Prostate gland (tissue), 2 donors: ENCODE measurements around the gene EXOC2. TPM values are rescaled to one million over a fixed set of nuclear protein-coding genes. Genes with fewer than 3 reads are reported as not detected.
A peak's percentile ranks its signal among the peaks of the same experiment; 100 is the strongest.
"Not testable (repeated sequence)": the region's sequence is repeated elsewhere in the genome, so short reads cannot be mapped to it uniquely, and the experiment has no call there.

Experiments
- DNase-seq: peaks from one replicate; pipeline ENCODE4 v3.0.0-alpha.2; 2019; ENCODE audit warnings: low spot score
- H3K27ac ChIP-seq, 2 donors: fragments of 200-600 bp; sonication (generic); 2 replicates each; pipeline ENCODE4 v1.5.1; 2017 to 2019
- H3K27me3 ChIP-seq: fragments of 200-600 bp; sonication (generic); replicated peaks from 2 replicates; pipeline ENCODE4 v1.5.1; 2019; ENCODE audit not compliant: insufficient read depth
- H3K36me3 ChIP-seq, 2 donors: fragments of 200-600 bp; sonication (generic); 1 replicate in 1 of 2; 2 replicates in 1 of 2; pipeline versions ENCODE4 v1.5.1 to v1.8.1; 2017 to 2019
- H3K4me1 ChIP-seq: fragments of 200-600 bp; sonication (generic); replicated peaks from 2 replicates; pipeline ENCODE4 v1.5.1; 2019
- H3K4me3 ChIP-seq, 2 donors: fragments of 200-600 bp; sonication (generic); 2 replicates each; pipeline ENCODE4 v1.5.1; 2017 to 2019
- H3K9me3 ChIP-seq: fragments of 200-600 bp; sonication (generic); 2 replicates; pipeline ENCODE4 v1.5.1; 2017
- CTCF ChIP-seq, 4 experiments: fragments of 200-600 bp in 2 of 4; fragments of 450-650 bp in 2 of 4; sonication (generic) in 2 of 4; IDR thresholded peaks; 1 replicate in 3 of 4; 2 replicates in 1 of 4; pipeline ENCODE4 v1.5.1; 2016 to 2019; ENCODE audit warnings: antibody characterized with exemption in 4 of 4, mild to moderate bottlenecking in 2 of 4, moderate library complexity in 2 of 4
- POLR2A ChIP-seq: fragments of 450-650 bp; IDR thresholded peaks from one replicate; pipeline ENCODE4 v1.6.1; 2016; ENCODE audit warnings: antibody characterized with exemption, mild to moderate bottlenecking
- POLR2AphosphoS5 ChIP-seq: sonication (generic); formaldehyde crosslinking; IDR thresholded peaks from one replicate; pipeline ENCODE4 v1.6.1; 2017; ENCODE audit warnings: antibody characterized with exemption
- WGBS: methylation state at CpG from one replicate; pipeline ENCODE4 v1.1.5; 2018; 5-methylcytosine and 5-hydroxymethylcytosine counted together
- intact Hi-C: fragments of 100-400 bp; cut with DNase I; formaldehyde crosslinking; loops from one replicate; pipeline ENCODE4 v1.14.2; 2022
- total RNA-seq, 2 donors: library from RNA; depleted of rRNA; stranded (reverse); fragments of >200 nt; gene quantifications; one replicate each; pipeline ENCODE4 v1.1.0, GENCODE V29; 2016

Gene EXOC2
- total RNA-seq, 2 donors from 2014 or later = 18.2 to 30.8 TPM

DNA sequence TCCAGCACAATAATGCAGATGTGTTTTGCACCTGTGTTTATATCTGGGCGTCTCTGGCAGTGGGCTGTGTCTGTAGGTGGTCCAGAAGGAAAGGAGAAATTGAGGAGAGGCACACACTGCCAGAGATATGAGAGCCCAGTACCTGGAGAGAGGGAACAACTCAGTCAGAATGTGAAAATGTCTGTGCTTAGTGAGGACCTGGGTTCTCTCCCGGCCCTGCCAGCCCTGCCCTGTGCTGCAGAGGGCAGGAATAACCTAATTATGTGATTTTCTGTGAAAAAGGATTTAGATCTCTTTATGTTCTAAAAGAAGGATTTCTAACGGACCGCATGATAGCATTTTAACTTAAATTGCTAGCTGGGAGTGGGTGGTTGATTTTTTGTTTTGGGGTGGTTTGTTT lies 8.3 kb upstream of the EXOC2 start:
- 81% methylated on average over 4 of the region's 4 CpGs for WGBS
- TF ChIP-seq CTCF (IDR thresholded peaks at IDR 0.05) = no peak
- TF ChIP-seq POLR2AphosphoS5 = no peak
- no peak overlapping the region for H3K4me3 ChIP-seq
- intact Hi-C loops = no loop called here
- no peaks in the 10 kb centered on the region for H3K9me3 ChIP-seq
- no peaks in the 10 kb centered on the region for H3K4me1 ChIP-seq
- DNase-seq = no peak
- H3K27ac ChIP-seq = no peak overlapping the region
- H3K27me3 ChIP-seq = no peaks in the 10 kb centered on the region
- no peaks in the 10 kb centered on the region for H3K36me3 ChIP-seq

DNA sequence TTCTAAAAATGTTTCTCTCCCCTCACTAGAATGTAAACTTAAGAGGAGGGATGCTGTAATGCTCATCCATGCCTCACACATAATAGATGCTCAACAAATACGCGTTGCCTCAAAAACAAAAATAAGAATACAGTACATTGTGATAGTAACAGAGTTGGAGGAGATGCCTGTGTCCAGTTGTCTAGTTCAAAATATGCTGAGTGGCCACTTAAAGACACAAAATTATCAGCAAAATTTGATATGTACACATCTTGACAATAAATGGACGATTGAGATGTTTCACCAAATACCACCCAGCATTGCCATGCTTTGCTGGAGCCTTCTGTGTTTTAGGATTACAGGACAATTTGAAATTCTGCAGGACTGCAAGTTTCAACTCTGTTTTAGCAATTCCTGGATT lies 7.6 kb upstream of the EXOC2 start:
- H3K27ac ChIP-seq = no peak overlapping the region
- no peaks in the 10 kb centered on the region for H3K4me1 ChIP-seq
- WGBS = 94% methylated on average over 3 of the region's 3 CpGs

GRCh38 chr6:699319-699718 lies 6.4 kb upstream of the EXOC2 start:
- intact Hi-C loops = no loop called here
- DNase-seq = no peak
- 52% methylated on average over 6 of the region's 6 CpGs for WGBS

More for the DNA sequence above, 7.6 kb upstream of the EXOC2 start:
- Histone ChIP-seq H3K4me3 (no peak overlapping the region), H3K36me3 (no peaks in the 10 kb centered on the region), H3K9me3 (no peaks in the 10 kb centered on the region), H3K27me3 (no peaks in the 10 kb centered on the region)
- intact Hi-C loops = no loop called here
- no peak for DNase-seq
- no peak for TF ChIP-seq POLR2A
- TF ChIP-seq POLR2AphosphoS5 = no peak
- no peak for TF ChIP-seq CTCF (IDR thresholded peaks at IDR 0.05)

GRCh38 chr6:694431-695126 lies 1.6 kb upstream of the EXOC2 start:
- H3K9me3 ChIP-seq, H3K4me3 ChIP-seq, H3K36me3 ChIP-seq, DNase-seq, intact Hi-C loops, H3K27me3 ChIP-seq, H3K4me1 ChIP-seq, H3K27ac ChIP-seq: not testable (repeated sequence)
- over 99% methylated on average over 15 of the region's 40 CpGs for WGBS

More at GRCh38 chr6:699319-699718, 6.4 kb upstream of the EXOC2 start:
- Histone ChIP-seq H3K9me3 (no peaks in the 10 kb centered on the region), H3K27ac (no peak overlapping the region), H3K27me3 (no peaks in the 10 kb centered on the region), H3K36me3 (no peaks in the 10 kb centered on the region), H3K4me1 (no peaks in the 10 kb centered on the region), H3K4me3 (no peak overlapping the region)
- TF ChIP-seq POLR2AphosphoS5 = no peak
- no peak for TF ChIP-seq POLR2A
- TF ChIP-seq CTCF (IDR thresholded peaks at IDR 0.05) = no peak

DNA sequence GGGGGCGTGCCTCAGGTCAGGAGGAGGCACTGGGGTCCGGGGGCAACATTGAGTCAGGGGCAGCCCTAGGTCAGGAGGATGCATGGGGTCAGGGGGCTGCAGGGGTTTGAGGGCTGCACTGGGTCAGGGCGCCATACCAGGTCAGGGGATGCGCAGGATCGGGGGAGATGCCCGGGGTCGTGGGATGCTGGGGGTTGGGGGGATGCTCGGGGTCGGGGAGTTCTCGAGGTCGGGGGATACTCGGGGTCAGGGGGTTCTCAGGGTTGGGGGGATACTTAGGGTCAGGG lies 727 bp upstream of the EXOC2 start:
- no peak for DNase-seq
- 91% methylated on average over 12 of the region's 12 CpGs for WGBS
- H3K36me3 ChIP-seq = no peaks in the 10 kb centered on the region
- no peak overlapping the region for H3K27ac ChIP-seq
- peak overlapping the region; percentile 86 to 97 for H3K4me3 ChIP-seq
- no peaks in the 10 kb centered on the region for H3K27me3 ChIP-seq
- H3K9me3 ChIP-seq = no peaks in the 10 kb centered on the region
- intact Hi-C loops = no loop called here
- TF ChIP-seq POLR2AphosphoS5 (no peak), POLR2A (no peak), CTCF (IDR thresholded peaks at IDR 0.05) (no peak)
- H3K4me1 ChIP-seq = no peaks in the 10 kb centered on the region
